ENCODE data around the gene EEF1AKMT2. TPM values are rescaled to one million over a fixed set of nuclear protein-coding genes. Genes with fewer than 3 reads are reported as not detected.
A peak's percentile ranks its signal among the peaks of the same experiment; 100 is the strongest.

The EEF1AKMT2 gene
- total RNA-seq, 2 donors from 2014 or later: 22.2 to 25.9 TPM

GRCh38 chr10:124708246-124708779 is 83.4 kb downstream of the EEF1AKMT2 start:
- no peak overlapping the region for H3K9ac ChIP-seq (ENCODE audit: extremely low read depth, low read length, poor library complexity, severe bottlenecking)
- no peaks in the 10 kb centered on the region for H3K9me3 Mint-ChIP-seq
- H3K4me3 Mint-ChIP-seq: no peak overlapping the region
- H3K27me3 Mint-ChIP-seq (ENCODE audit: insufficient read depth): no peaks in the 10 kb centered on the region
- TF ChIP-seq, protein P1, sequence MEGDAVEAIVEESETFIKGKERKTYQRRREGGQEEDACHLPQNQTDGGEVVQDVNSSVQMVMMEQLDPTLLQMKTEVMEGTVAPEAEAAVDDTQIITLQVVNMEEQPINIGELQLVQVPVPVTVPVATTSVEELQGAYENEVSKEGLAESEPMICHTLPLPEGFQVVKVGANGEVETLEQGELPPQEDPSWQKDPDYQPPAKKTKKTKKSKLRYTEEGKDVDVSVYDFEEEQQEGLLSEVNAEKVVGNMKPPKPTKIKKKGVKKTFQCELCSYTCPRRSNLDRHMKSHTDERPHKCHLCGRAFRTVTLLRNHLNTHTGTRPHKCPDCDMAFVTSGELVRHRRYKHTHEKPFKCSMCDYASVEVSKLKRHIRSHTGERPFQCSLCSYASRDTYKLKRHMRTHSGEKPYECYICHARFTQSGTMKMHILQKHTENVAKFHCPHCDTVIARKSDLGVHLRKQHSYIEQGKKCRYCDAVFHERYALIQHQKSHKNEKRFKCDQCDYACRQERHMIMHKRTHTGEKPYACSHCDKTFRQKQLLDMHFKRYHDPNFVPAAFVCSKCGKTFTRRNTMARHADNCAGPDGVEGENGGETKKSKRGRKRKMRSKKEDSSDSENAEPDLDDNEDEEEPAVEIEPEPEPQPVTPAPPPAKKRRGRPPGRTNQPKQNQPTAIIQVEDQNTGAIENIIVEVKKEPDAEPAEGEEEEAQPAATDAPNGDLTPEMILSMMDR (conservative IDR thresholded peaks at IDR 0.05): no peak
- H3K36me3 ChIP-seq (ENCODE audit: control insufficient read depth, insufficient read depth, low read length): peaks cover 8% of the 10 kb centered on the region
- no peak overlapping the region for H3K27ac Mint-ChIP-seq
- WGBS, 2 experiments (ENCODE audit: insufficient coverage in 1 of 2, insufficient read length in 1 of 2): 70 to 87% methylated on average over 9 of the region's 9 CpGs
- no peaks in the 10 kb centered on the region for H3K4me1 ChIP-seq (ENCODE audit: control insufficient read depth, insufficient read depth, low read length)
- no peak for DNase-seq
- H3K36me3 Mint-ChIP-seq (ENCODE audit: low read depth): peaks cover 12% of the 10 kb centered on the region
- no peaks in the 10 kb centered on the region for H3K9me3 ChIP-seq (ENCODE audit: control insufficient read depth, low read length)
- H3K4me3 ChIP-seq (ENCODE audit: low read length): no peak overlapping the region
- H3K27me3 ChIP-seq (ENCODE audit: control insufficient read depth, insufficient read depth, low read length, poor library complexity, severe bottlenecking): no peaks in the 10 kb centered on the region
- H3K27ac ChIP-seq (ENCODE audit: low read depth, low read length): peak overlapping the region; percentile 73
- peaks cover 16% of the 10 kb centered on the region for H3K4me1 Mint-ChIP-seq

Other genes with a start within 250 kb of the EEF1AKMT2 start
- 10 to 100 TPM; 19.3 to 22.6 TPM for gene FAM53B, start 47.5 kb downstream of the EEF1AKMT2 start, total RNA-seq
- gene ABRAXAS2, start 9.9 kb upstream of the EEF1AKMT2 start, total RNA-seq: 10 to 100 TPM; 13.1 to 16.6 TPM
- gene ZRANB1, start 150.2 kb upstream of the EEF1AKMT2 start, total RNA-seq: 10 to 100 TPM; 26.0 to 26.9 TPM